DMS79 treated with DMSO at 0.1 percent for 48 hours (cell line): ENCODE results near the gene SLCO3A1.
A peak's percentile ranks its signal among the peaks of the same experiment; 100 is the strongest.

Source experiments
- DNase-seq: peaks from one replicate; lab custom pipeline; 2025; lab: John Stamatoyannopoulos, UW

Gene SLCO3A1

DNA sequence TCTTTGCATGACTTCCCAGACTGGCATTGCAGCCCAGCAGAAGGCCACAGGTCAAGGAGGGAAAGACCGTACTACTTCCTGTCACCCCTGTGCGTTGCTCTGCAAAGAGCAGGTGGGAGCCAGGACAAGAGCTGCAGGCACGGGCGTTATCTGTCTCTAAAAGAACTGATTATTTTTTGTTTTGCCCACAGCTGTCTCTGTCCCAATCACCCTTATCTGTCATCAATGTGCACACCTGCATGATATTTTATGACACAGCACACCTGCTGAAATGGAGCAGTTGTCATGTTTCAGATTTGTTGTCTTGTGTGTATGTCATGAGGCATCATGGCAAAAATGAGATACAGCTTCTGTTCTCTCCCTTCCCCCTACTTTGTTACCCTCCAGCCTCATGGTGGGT lies 58.8 kb downstream of the SLCO3A1 start:
- no peak for DNase-seq

- DNase-seq, result no peak
These were observed 60.1 kb downstream of the SLCO3A1 start for GRCh38 chr15:91913560-91913959.

DNA sequence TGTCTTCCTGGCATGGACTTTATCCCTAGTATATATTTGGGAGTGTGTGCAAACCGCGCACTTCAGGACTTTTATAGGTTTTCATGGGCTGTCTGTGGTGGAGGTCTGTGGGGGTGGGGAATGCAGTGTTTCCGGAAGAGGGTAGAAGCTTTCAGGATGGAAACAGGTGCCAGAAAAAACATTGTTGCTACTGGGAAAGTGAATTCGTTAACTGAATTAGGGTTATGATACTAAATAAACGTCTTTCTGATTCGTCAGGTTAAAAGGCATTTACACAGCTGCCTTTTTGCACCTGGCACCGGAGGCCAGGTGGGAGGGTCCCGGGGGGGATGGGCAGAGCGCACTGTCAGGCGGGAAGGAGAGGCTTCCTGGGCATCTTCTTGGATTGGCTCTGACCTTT lies 62.1 kb downstream of the SLCO3A1 start:
- no peak for DNase-seq

DNA sequence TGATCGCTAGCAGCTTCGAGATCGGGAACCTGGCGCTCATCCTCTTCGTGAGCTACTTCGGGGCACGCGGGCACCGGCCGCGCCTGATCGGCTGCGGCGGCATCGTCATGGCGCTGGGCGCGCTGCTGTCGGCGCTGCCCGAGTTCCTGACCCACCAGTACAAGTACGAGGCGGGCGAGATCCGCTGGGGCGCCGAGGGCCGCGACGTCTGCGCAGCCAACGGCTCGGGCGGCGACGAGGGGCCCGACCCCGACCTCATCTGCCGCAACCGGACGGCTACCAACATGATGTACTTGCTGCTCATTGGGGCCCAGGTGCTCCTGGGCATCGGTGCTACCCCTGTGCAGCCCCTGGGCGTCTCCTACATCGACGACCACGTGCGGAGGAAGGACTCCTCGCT lies 62.5 kb downstream of the SLCO3A1 start:
- no peak for DNase-seq

- DNase-seq, result no peak
These were observed 64.3 kb downstream of the SLCO3A1 start for GRCh38 chr15:91917686-91918360.

GRCh38 chr15:91919014-91919534 lies 65.6 kb downstream of the SLCO3A1 start:
- DNase-seq, result no peak

DNA sequence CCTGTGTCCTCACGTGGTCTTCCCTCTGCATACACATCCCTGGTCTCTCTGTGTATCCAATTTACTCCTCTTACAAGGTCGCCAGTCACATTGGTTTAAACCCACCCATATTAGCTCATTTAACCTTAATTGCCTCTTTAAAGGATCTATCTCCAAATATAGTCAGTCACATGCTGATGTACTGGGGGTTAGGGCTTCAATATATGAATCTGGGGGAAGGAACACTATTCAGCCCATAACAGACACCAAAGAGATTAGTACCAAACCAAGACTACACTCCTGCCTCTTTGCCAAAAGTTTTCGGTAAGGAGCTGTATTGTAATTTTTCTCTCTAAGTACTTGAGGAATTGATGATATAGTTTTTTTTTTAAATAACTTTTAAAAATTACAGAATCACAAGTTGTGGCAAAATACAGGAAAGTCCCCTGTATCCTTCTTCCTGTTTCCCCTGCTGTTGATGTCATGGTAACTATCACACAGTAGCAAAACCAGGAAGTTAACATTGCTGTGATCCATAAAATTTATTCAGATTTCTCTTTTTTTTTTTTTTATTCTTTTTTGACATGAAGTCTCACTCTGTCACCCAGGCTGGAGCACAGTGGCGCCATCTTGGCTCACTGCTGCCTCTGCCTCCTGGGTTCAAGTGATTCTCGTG lies 67.8 kb downstream of the SLCO3A1 start:
- no peak for DNase-seq

DNA sequence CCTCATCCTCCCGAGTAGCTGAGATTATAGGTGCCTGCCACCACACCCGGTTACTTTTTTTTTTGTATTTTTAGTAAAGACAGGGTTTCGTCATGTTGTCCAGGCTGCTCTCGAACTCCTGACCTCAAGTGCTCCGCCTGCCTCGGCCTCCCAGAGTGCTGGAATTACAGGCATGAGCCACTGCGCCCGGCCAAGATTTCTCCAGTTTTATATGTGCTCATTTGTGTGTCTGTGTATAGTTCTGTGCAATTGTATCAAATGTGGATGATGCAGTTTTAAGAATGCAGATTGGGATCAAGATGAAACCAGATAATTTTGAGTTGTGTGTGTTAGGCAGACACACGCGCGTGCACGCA lies 68.3 kb downstream of the SLCO3A1 start:
- no peak for DNase-seq

DNA sequence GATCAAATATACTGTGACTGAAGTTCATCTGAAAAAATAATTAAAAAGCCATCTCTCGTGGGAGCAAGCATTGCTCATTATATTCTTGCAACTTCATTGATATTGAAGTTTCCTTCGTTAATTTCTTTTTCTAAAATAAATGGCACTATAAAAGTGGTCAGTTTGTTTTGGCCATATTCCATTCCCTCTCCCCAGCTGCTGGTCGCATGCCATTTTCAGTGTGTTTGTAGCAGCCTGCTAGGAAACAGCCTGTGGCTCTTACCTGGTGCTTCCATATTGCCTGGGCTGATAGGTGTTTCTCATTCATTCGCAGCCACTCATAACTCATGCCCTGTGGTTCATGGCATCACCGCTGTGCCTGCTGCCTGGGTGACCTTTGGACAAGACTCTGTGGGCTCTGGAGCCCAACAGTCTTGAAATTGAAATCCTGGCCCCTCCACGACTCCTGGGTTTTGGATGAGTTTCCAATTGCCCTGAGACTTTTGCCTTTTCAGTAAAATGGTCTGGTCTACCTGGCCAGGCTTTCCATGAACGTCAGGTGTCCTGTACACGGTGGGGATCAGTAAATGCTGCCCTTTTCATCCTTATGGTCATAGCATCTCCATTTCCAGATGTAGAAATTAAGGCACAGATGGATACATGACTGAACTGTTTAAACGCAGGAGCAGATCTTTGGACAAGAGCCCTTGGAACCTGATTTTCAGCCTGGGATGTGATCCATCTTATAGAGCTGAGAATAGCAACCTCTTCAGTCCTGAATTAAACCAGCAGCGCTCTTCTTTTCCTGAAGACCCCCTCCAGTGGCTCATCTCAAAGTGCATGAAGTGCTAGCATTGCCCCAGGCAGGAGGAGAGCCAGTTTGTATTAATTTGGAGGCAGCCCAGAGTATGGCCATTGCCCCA lies 69.4 kb downstream of the SLCO3A1 start:
- peak; percentile 24 for DNase-seq

DNA sequence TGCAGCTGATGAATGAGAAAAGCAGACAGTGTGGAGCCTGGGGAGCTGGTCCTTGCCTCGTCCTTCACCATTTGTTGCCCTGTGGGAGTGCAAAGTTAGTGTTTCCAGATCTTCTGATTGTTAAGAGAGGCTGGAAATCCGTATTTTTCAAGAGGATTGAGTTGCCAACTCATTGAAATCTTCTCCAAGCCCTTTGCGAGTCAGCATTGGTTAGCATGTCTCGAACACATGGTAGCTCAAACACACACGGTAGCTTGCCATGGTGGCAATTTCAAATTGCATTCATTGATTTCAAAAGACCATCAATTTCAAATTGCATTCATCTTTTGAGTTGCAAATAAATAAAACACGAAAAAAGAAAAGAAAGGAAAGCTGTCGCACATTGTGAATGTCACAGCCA lies 70.7 kb downstream of the SLCO3A1 start:
- DNase-seq, result no peak

- no peak for DNase-seq
These were observed 71.5 kb downstream of the SLCO3A1 start for GRCh38 chr15:91924837-91925495.

DNA sequence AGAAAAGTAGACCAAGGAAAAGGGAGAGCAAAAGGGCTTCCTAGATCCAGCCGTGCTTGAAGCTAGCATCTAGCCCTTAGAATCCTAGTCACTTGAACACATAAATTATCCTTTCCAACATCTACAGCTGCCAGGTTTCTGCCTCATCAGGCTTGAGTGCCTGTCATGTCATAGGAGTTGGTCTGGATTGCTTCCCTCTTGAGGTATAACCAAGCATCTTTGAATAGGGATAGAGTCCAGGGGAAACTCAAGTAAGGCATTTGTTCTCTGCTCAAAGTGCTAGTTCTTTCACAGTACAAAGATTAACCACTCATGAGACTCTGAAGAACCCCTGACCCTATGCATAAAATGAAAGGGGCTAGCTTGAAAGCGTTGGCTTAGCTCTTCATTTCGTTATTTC lies 72.3 kb downstream of the SLCO3A1 start:
- DNase-seq, result peak; percentile 65

DNA sequence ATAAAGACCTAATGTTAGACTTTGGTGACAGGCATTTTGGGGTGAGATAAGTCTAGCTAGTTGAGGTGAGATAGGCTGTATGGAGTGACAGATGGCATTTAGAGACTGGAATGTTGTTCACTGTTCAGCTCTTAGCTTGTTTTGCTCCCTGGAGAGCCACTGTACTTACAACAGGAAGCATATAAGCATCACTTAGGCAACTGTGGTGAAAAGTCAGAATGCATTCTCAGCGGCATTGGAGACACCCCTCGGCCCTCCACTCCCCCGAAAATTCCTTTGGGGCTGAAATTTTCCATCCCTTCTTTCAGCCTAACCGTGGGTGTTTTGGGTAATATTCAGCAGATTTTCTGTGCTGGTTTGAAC lies 73.4 kb downstream of the SLCO3A1 start:
- DNase-seq, result peak; percentile 17

- no peak for DNase-seq
These were observed 74.1 kb downstream of the SLCO3A1 start for GRCh38 chr15:91927585-91927984.

DNA sequence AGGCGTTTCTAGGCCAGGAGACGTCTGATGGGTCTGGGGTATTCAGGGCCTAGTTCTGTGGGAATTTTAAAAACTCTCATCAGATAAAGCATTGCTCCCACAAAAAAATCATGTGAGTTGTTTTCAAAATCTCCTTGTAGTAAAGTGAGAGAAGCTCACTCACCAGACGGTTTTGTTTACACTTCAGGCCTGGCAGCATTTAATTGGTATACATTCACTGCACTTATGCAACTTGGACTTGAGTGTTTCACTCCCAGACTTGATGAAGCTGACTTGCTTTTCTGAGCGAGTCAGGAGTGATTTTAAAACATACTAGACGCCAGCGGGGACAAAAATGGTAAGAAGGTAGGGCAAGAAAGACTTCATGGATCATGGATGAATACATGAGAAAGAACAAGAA lies 75.2 kb downstream of the SLCO3A1 start:
- no peak for DNase-seq

- DNase-seq, result no peak
These were observed 76.0 kb downstream of the SLCO3A1 start for GRCh38 chr15:91929509-91929908.

DNA sequence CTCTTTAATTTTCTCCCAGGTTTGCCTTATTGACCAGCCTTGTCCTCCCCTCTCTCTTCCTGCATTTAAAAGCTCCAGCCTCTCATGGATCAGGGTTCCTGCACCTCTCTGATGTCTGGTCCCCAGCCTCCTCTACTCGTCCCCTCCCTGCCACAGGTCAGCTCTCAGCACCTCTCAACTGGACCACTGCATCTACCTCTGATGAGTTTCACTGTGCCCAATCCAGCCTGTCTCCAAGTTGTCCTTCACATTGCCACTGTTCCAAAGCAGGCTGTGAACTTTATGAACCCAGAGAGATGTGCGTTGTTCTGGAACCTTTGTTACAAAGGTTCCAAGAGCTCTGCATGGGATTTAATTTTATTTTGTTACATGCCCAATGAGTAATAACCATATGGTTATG lies 76.6 kb downstream of the SLCO3A1 start:
- DNase-seq, result no peak

DNA sequence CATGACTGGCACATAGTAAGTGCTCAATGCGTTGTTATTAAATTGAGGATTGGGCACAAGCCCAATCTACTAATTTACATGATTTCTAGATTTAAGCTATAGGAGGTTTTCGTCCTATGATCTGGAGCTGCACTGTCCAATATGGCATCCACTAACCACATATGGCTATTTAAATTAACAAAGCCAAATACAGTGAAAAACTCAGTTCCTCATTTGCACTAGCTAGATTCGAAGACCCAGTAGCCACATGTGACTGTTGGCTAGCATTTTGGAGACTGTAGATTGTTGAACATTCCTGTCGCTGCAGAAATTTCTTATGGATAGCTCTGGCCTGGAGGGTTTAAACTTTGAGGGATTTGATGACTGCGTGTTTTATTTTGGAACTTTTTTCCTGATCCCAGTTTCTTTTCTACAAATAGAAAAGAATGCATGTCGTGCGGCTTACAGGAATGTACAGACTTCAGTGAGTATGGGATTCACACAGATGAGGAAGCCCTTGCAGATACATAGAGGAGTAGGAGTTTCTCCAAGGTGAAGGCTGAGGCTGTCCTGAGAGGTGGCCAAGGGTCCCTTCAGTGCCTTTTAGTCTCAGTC lies 82.8 kb downstream of the SLCO3A1 start:
- DNase-seq, result no peak

- peak; percentile 51 for DNase-seq
These were observed 83.4 kb downstream of the SLCO3A1 start for GRCh38 chr15:91936927-91937326.

- DNase-seq, result no peak
These were observed 84.6 kb downstream of the SLCO3A1 start for GRCh38 chr15:91938136-91938535.

DNA sequence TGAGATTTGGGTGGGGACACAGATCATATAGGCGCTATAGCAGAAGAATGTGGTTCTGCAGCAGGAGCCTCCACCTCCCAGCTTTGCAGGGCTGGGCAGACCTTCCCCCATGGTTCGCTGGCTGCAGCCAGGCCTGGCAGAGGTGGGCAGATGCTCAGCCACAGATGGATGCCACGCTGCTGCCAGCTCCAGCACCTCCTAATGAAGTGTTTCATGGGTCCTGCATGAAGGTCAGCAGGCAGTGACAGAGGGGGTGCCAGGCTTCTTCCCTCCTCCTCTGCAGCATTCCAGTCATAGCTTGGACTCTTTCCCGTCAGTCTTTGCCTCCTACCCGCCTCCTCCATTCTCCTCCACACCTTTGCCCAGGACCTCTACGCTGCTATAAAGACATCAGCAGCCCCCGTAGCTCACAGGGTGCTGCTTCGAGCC lies 85.9 kb downstream of the SLCO3A1 start:
- DNase-seq, result no peak
